HPDE6-E6E7 (cell line): ENCODE measurements around the gene KLHL30.

Experiments
- DNase-seq: peaks from one replicate; pipeline ENCODE4 v3.0.0; 2011; ENCODE audit warnings: missing footprints; ENCODE audit errors: extremely low spot score

The KLHL30 gene

DNA sequence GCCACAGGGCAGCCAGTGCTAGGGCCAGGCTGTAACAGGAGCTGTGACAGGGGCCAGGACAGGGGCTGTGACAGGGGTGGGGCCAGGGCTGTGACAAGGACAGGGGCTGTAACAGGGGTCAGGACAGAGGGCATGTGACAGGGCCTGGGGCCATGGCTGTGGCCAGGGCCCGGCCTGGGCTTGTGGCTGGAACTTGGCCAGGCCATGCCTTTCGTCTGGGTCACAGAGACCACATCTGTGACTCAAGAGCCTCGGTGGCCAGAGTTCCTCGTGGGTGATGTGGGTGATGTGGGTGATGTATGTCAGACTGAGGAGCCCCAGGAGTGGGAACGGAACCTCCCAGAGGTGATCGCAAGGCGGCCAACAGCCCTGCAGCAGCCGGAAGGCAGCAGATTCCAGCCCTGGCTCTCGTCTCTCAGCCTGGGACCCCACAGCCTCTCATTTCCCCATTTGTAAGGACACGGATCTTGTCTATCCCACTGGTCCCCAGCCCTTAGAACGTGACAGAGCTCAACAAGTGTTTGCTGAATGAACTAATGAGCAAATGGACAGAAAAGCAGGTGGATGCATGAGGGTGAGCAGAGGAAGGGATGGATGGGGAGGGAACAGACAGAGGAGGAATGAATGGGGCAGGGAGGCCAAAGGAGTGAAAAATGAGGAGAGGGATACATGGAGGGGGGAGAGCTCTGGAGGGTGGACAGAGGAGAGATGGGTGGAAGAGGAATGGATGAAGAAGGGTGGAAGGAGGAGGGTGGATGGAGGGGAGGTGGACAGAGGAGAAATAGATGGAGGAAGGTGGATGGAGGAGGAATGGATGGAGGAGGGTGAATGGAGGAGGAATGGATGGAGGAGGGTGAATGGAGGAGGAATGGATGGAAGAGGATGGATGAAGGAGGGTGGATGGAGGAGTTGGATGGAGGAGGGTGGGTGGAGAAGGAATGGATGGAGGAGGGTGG is 21.0 kb upstream of the KLHL30 start:
- DNase-seq: no peak

DNA sequence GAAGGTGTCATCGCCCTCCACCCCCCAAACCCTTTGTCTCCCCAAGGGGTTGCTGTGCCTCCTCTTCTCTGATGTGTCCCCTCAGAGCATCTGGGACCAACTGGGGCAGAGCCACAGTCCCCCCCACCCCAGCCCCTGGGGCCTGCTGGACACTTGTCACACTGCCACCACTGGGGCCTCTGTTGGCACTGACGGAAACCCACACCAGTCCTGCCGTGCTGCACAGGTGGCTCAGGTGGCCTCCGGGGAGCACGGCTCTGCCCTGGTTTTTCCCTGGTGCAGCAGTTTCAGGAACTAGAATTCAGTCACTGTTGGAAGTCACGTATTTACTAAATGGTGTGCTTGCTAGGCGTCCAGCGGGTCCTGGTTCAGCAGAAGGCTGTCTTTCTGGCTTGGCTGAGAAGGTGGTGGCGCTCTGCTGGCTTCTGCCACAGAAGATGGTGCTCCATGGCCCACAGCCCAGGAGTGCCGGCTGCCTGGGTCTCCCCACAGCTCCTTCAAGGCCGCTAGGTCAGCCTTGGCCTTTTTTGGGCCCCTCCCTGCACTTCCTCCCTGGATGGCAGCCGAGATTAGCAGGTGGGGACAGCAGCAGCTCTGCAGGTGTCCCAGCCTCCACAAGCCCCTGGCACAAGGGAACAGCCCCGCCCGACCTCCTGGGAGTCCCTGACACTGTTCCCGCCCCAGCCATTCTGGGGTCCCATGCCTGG is 18.6 kb upstream of the KLHL30 start:
- no peak for DNase-seq

- no peak for DNase-seq
Observed at GRCh38 chr2:238120463-238121298, 17.8 kb upstream of the KLHL30 start.

DNA sequence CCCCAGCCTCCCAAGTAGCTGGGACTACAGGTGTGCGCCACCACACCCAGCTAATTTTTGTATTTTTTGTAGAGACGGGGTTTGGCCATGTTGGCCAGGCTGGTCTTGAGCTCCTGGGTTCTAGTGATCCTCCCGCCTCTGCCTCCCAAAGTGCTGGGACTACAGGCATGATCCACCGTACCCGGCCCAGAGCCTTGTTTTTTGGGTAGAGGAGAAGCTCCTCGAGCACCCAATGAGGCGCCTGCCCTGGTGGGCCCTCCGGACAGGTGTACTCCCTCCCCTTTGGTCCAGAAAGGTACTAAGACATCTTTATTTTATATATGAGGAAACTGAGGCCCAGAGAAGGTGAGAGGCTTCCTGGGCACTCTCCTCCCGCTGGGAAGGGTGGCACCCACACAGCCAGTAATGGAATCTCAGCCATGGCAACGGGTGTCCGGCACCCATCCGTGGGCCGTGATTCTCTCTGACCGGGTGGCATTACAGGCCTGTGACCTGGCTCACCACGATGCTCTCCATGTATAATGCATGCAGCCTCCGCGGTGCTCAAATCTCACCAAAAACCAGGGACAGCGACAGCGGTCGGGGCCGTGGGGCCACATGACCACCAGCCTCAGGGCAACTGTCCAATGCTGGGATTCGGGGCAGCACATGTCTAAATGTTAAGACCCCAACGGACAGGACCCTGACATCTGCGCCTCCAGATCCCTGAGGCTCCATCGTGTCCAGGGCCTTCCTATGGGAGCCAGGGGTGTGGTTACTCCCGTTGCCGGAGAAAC is 16.8 kb upstream of the KLHL30 start:
- DNase-seq: no peak

GRCh38 chr2:238122287-238123217 is 15.9 kb upstream of the KLHL30 start:
- DNase-seq: no peak

DNA sequence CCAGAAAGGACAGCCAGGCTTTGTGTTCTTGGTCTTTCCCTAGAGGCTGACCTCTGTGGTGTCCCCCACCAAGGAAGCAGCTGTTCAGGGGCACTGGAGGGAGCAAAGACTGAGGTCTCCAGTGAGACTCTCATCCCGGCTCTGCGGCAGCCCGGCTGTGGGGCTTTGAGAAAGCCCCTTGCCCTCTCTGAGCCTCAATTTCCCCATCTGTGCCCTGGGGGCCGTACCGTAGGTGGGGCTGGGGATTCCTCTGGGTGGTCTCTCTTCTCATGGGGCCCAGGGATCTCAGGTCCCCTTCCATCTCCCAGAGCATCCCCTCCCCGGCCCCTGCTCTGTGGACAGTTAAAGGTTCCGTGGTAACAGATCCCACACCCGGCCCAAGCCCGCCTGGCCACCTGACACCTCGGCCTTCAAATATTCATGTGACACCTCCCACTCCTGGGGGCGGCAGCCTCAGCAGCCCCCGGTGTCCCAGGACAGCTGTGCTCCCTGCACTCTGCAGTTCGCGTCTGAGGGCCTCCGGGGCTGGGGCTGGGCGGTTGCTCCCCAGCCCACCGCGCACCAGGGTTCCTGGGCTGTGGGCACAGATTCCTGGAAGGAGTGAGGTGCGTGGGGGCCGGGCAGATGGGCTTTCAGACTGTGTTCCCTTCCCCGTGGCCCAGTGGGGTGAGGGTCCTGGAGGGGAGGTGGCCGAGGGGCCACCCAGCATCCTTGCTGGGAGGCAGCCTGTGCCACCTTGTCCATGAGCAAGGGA is 15.1 kb upstream of the KLHL30 start:
- DNase-seq: no peak

GRCh38 chr2:238123991-238124470 is 14.4 kb upstream of the KLHL30 start:
- no peak for DNase-seq

DNA sequence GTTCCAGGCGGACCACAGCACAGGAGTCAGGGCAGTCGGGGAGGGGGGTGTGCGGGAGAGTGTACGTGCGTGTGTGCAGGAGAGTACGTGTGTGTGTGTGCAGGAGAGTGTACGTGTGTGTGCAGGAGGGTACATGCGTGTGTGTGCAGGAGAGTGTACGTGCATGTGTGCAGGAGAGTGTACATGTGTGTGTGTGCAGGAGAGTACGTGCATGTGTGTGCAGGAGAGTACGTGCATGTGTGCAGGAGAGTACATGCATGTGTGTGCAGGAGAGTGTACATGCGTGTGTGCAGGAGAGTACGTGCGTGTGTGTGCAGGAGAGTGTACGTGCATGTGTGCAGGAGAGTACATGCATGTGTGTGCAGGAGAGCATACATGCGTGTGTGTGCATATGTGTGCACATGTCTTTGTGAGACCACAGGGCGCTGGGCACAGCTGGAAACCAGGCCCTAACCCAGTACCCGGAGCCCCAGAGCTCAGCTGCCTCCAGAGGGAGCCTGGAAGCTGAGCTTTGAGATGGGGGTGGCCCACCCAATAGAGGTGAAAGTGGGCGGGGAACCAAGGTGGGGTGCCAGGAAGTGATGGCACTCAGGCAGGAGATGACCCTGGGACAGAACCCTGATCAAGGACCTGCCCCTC is 13.9 kb upstream of the KLHL30 start:
- no peak for DNase-seq

DNA sequence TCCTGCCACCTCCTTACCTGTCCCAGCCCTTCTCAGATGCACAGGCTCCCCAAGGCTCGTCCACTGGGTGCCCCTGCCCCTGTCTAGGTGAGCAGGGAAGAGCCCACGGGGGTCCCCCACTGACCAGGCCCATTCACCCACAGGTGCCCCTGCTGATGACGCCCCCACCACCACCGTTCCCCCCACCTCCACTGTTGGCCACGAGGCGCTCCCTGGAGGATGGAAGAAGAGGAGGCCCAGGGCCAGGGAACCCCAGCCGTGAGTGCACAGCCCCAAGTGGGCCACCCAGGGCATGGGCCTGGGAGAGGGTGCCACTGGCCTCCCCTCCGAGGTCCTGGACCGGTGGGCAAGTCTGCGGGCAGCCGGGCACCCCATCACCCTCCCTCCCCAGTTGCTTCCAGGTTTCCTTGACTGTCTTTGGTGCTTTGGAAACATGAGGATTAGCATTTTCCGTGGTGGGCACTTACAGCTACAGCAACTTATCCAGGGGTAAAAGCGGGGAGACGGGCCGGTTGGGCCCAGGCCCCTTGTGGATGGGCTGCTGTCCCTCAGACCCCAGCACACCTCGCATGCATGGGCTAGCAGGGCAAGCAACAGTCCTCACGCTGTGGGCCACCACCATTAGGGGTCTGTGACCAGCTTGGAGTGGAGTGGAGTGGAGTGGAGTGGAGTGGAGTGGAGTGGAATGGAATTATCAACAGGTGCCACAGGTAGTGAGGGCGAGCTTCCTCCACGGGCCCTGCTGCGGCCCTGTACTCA is 13.2 kb upstream of the KLHL30 start:
- DNase-seq: no peak

- no peak for DNase-seq
Observed at GRCh38 chr2:238126338-238126737, 12.1 kb upstream of the KLHL30 start.

GRCh38 chr2:238126775-238127164 is 11.7 kb upstream of the KLHL30 start:
- no peak for DNase-seq

DNA sequence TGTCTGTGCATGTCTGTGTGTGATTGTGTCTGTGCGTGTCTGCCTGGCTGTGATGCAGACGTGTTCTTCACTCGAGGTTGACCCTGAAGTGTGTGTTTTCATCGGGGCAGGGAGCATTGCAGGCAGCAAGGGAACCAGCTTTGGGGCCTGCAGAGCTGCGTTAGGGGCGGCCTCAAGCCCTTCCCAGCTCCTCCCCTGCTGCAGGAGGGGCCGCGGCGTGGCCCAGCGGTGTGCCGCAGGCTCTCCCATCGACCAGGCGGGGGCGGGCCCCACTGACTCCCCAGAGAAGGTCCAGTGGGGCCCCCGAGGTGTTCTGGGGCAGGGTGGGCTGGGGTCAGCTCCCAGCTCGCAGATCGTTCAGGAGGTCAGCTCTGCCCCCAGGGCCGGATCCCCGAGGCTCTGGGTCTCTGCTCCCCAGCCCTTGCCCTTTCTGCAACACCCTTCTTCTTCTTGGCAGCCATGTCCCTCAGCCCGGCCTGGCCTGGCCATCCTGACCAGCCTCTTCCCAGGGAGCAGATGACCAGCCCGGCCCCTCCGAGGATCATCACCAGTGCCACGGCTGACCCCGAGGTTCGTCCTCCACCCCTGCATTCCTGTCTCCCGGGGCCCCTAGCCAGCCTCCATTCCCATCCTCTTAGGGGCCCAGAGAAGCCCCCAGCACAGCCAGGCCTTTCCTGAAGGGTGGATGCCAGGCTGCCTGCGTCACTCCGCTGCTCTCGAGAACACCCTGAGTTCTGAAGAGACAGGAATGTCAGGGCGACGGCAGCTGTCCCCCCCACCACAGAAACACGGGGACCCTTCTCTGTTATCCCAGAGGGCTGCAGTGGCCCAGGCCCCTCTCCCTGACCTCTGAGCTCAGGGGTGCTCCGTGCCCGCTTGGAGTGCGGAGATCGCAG is 11.1 kb upstream of the KLHL30 start:
- DNase-seq: no peak

DNA sequence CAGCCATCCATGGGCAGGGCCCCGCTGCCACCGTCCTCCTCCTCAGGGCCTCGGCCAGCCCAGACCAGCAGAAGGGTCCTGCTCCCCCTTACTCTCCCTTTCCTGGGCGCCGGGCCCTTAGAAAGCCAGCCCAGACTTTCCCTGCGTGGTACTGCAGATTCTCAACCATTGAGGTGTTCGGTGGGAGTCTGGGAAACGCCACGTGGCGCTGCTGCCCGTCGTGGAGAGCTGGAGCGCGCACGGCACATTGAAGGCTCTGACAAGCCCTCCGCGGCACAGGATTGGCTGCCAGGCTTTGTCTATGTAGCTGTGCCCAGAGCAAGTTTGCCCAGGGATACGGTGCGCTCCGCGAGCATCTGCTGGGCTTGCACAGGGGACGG is 10.4 kb upstream of the KLHL30 start:
- no peak for DNase-seq

DNA sequence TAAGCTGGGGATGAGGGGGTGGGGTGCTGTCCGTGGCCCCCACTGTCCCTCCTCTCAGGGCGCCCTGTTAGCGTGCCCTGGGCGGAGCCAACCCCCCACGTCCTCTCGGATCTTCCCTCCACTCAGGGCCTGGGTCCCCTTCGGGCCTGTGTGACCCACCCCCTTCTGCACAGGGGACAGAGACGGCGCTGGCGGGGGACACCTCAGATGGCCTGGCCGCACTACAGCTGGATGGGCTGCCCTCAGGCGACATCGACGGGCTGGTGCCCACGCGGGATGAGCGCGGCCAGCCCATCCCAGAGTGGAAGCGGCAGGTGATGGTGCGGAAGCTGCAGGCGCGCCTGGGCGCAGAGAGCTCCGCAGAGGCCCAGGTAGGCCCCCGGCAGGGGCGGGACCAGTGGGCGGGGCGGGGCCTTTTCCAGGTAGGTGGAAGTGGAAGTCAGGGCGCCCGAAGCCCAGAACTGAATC is 9.9 kb upstream of the KLHL30 start:
- no peak for DNase-seq

GRCh38 chr2:238129166-238130010 is 9.1 kb upstream of the KLHL30 start:
- no peak for DNase-seq

- DNase-seq: no peak
Observed at GRCh38 chr2:238130111-238130695, 8.3 kb upstream of the KLHL30 start.
